ENCODE results near the gene HIRIP3. TPM values are rescaled to one million over a fixed set of nuclear protein-coding genes. Genes with fewer than 3 reads are reported as not detected.

HIRIP3 gene
- total and polyA plus RNA-seq, 2 of the 4 experiments (the other 2 are of a cell fraction): 5.0 to 10.5 TPM

GRCh38 chr16:30025156-30025555, 29.7 kb upstream of the HIRIP3 start:
- H3K56ac ChIP-seq (ENCODE audit: extremely low read depth, insufficient read depth, low read length): no peak overlapping the region
- H3K4ac ChIP-seq (ENCODE audit: low read depth, low read length): no peak overlapping the region
- H3K79me1 ChIP-seq (ENCODE audit: low read depth in 1 of 2, low read length in 2 of 2): no peaks in the 10 kb centered on the region
- H2AK9ac ChIP-seq (replicated peaks; ENCODE audit: low read depth, low read length, poor library complexity): no peak overlapping the region
- H2BK120ac ChIP-seq (ENCODE audit: low read depth, low read length): no peak overlapping the region
- no peaks in the 10 kb centered on the region for H3K4me1 ChIP-seq (ENCODE audit: control insufficient read depth, insufficient read depth, low read length)
- no peak overlapping the region for H3K23ac ChIP-seq (ENCODE audit: low read depth, low read length)
- no peak overlapping the region for H3K9ac ChIP-seq (ENCODE audit: low read depth, low read length)
- no peak overlapping the region for H3K4me2 ChIP-seq (ENCODE audit: low read depth, low read length)
- H4K5ac ChIP-seq (ENCODE audit: low read depth, low read length): no peak overlapping the region
- 76% methylated on average over 7 of the region's 20 CpGs; no CpG with 5 or more reads in 1 of the 2 experiments for WGBS, 2 experiments (ENCODE audit: extremely low coverage in 2 of 2, insufficient read length in 1 of 2)
- no peak overlapping the region for H2BK20ac ChIP-seq (ENCODE audit: low read depth, low read length)
- peak overlapping the region; percentile 58 for H2AFZ ChIP-seq (replicated peaks; ENCODE audit: low read length, poor library complexity)
- POLR2A ChIA-PET (ENCODE audit: unreplicated experiment): no interaction called here
- peaks cover 9% of the 10 kb centered on the region; the same call in 1 of the 2 replicates for H4K20me1 ChIP-seq (ENCODE audit: insufficient read depth, low read length)
- DNase-seq: no peak
- dilution Hi-C loops (cut with HindIII; ENCODE audit: low sequenced_read_pairs, unreplicated experiment) (no loop called here), in situ Hi-C loops (cut with MboI; ENCODE audit: low sequenced_read_pairs) (loop anchor here (10.0 kb wide), 1 partner anchor 330 kb away; no protein-coding TSS in a partner anchor), intact Hi-C loops (cut with micrococcal nuclease) (no loop called here)
- no peak overlapping the region for H4K8ac ChIP-seq (ENCODE audit: low read depth in 2 of 2, low read length in 2 of 2)
- H3K18ac ChIP-seq (ENCODE audit: low read depth, low read length): no peak overlapping the region
- no peaks in the 10 kb centered on the region for H3K9me1 ChIP-seq (ENCODE audit: insufficient read depth, low read length)
- H3K27me3 ChIP-seq (ENCODE audit: control insufficient read depth, insufficient read depth, low read length): peaks cover 58% of the 10 kb centered on the region
- no peak overlapping the region for H4K91ac ChIP-seq (ENCODE audit: insufficient read depth, low read depth, low read length)
- no peak overlapping the region for H3K4me3 ChIP-seq (ENCODE audit: insufficient read depth, low read depth, low read length)
- ATAC-seq (ENCODE audit: low read depth): no peak
- TF ChIP-seq RCOR1 (IDR thresholded peaks at IDR 0.05; ENCODE audit: insufficient replicate concordance, low read length) (no peak), CEBPB (IDR thresholded peaks at IDR 0.05; ENCODE audit: low read depth, low read length) (no peak)
- TF ChIP-seq, protein P1, sequence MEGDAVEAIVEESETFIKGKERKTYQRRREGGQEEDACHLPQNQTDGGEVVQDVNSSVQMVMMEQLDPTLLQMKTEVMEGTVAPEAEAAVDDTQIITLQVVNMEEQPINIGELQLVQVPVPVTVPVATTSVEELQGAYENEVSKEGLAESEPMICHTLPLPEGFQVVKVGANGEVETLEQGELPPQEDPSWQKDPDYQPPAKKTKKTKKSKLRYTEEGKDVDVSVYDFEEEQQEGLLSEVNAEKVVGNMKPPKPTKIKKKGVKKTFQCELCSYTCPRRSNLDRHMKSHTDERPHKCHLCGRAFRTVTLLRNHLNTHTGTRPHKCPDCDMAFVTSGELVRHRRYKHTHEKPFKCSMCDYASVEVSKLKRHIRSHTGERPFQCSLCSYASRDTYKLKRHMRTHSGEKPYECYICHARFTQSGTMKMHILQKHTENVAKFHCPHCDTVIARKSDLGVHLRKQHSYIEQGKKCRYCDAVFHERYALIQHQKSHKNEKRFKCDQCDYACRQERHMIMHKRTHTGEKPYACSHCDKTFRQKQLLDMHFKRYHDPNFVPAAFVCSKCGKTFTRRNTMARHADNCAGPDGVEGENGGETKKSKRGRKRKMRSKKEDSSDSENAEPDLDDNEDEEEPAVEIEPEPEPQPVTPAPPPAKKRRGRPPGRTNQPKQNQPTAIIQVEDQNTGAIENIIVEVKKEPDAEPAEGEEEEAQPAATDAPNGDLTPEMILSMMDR (conservative IDR thresholded peaks at IDR 0.05; ENCODE audit: low read depth, low read length): no peak
- CTCF ChIA-PET: no interaction called here
- no peaks in the 10 kb centered on the region for H3K36me3 ChIP-seq (ENCODE audit: control insufficient read depth, insufficient read depth, low read length)
- no peak overlapping the region for H2AK5ac ChIP-seq (ENCODE audit: low read depth, low read length)
- no peak overlapping the region for H3K14ac ChIP-seq (replicated peaks; ENCODE audit: low read depth, low read length)
- H3K27ac ChIP-seq (ENCODE audit: insufficient read depth, low read length): no peak overlapping the region
- no peak overlapping the region for H2BK5ac ChIP-seq (ENCODE audit: low read depth, low read length, poor library complexity, severe bottlenecking)
- H3K9me3 ChIP-seq (ENCODE audit: control insufficient read depth, insufficient read depth, low read length): no peaks in the 10 kb centered on the region
- H2BK15ac ChIP-seq (ENCODE audit: low read depth, low read length): no peak overlapping the region
- BruUV-seq (replicated peaks): no TSS peak
